H1 (cell line): ENCODE measurements around the gene RELN. TPM values are rescaled to one million over a fixed set of nuclear protein-coding genes. Genes with fewer than 3 reads are reported as not detected.

Experiments used
- BACH1 ChIP-seq: IDR thresholded peaks from 2 replicates; pipeline ENCODE4 v1.6.1; 2012; ENCODE audit warnings: low read length, improper control_type of control experiment
- CHD7 ChIP-seq: fragments of 300-600 bp; sonication (generic); IDR thresholded peaks from 2 replicates; pipeline ENCODE4 v1.7.1; 2012; ENCODE audit warnings: low read length, moderate library complexity, mild to moderate bottlenecking, inconsistent platforms; ENCODE audit not compliant: insufficient replicate concordance
- EGR1 ChIP-seq: IDR thresholded peaks from 2 replicates; pipeline ENCODE4 v1.6.1; 2011; ENCODE audit warnings: low read depth, low read length, borderline replicate concordance
- SIN3A ChIP-seq, 2 experiments: IDR thresholded peaks in 1 of 2; conservative IDR thresholded peaks in 1 of 2; 2 replicates each; pipeline ENCODE4 v1.6.1; 2011 to 2012; ENCODE audit warnings: low read length in 2 of 2, improper control_type of control experiment in 1 of 2, low read depth in 1 of 2, mild to moderate bottlenecking in 1 of 2
- polyA plus RNA-seq, 7 experiments: library from polyadenylated mRNA; depleted of rRNA in 3 of 7; stranded (reverse) in 5 of 7; unstranded in 2 of 7; fragments of >200 nt in 5 of 7; fragments of 200-250 nt in 2 of 7; gene quantifications; 1 replicate in 5 of 7; 2 replicates in 1 of 7; 4 replicates in 1 of 7; pipeline versions ENCODE4 v1.2.1 to v1.2.3, GENCODE V29; 2011 to 2013; ENCODE audit warnings: missing spikeins in 2 of 7, mixed read lengths in 2 of 7
- total RNA-seq: library from RNA; stranded (reverse); fragmentation: NEBNext Ultra II Directional; extraction: Animal tissue kit (Norgen Biotek cat#: 25700); gene quantifications from 2 replicates; pipeline ENCODE4 v1.2.1, GENCODE V29; 2021

The RELN gene
- total and polyA plus RNA-seq, 2 of the 8 experiments (the other 6 are each of a cell fraction or from before 2014, with no cell fraction given): 0.03 to 0.07 TPM

DNA sequence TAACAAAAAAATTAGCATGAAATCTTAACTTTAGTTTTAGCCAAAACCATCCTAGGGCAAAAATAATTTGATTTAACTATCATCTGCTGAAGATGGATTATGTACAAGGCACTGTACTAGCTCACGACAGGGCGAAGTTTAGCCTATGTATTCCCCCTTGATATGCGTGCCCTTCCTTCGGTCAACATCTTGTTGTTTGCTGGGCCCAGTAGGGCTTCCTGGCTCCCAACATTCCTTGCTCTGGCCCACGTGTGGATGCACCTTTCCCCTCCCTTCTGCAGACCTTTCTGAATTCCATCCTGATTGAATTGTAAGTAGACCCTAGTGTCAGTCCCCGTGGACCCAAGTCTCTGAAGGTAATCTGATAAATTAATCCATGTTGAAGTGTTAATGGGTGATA, 212.0 kb downstream of the RELN start (continued):
- TF ChIP-seq CHD7 (no peak), BACH1 (no peak), SIN3A (conservative IDR thresholded peaks at IDR 0.05 in 1 of 2, IDR thresholded peaks at IDR 0.05 in 1 of 2; ENCODE audit: low read depth in 1 of 2, low read length in 2 of 2) (no peak), EGR1 (no peak)
